ENCODE measurements around the gene ANGPT4. TPM values are rescaled to one million over a fixed set of nuclear protein-coding genes. Genes with fewer than 3 reads are reported as not detected.
"Not testable (repeated sequence)": the region's sequence is repeated elsewhere in the genome, so short reads cannot be mapped to it uniquely, and the experiment has no call there.

The ANGPT4 gene
- total RNA-seq, 2 donors from 2014 or later: not detected

DNA sequence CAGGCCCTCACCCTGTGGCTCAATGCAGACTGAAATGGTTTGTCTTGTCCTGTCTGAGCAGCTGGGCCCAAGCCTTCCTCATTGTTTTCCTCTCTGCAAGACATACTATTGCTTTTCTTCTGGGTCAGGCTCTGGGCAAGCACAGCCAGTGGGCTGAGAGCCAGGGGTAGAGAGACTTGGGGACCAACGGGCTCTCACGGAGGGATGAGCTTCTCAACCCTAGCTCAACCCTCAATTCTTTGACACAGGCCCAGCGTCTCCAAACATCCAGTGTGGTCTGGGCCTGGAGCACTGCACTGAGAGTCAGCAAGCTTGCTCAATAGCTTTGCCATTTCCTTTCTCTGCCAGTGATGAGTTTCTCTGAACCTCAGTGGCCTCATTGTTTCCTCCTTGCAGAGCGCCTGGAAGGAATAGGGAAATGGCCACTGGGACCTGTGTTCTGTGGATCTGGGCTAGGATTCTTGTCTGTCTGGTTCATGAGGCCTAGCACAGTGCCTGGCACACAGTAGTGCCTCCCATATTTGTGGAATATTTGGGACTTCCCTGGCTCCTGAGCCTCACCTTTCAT is 9.3 kb downstream of the ANGPT4 start:
- ATAC-seq: no peak
- H3K9me3 Mint-ChIP-seq: no peaks in the 10 kb centered on the region
- peaks cover 6 to 14% of the 10 kb centered on the region in 2 donors for H3K4me1 Mint-ChIP-seq (ENCODE audit: low read depth in 2 of 2)
- H3K36me3 Mint-ChIP-seq: no peaks in the 10 kb centered on the region
- no peak overlapping the region for H3K4me3 Mint-ChIP-seq
- H3K27me3 Mint-ChIP-seq: peaks cover 2 to 6% of the 10 kb centered on the region in 2 donors
- peak overlapping the region in 1 of 2 donors; percentile 11 for H3K27ac Mint-ChIP-seq
- DNase-seq (ENCODE audit: low spot score): no peak

DNA sequence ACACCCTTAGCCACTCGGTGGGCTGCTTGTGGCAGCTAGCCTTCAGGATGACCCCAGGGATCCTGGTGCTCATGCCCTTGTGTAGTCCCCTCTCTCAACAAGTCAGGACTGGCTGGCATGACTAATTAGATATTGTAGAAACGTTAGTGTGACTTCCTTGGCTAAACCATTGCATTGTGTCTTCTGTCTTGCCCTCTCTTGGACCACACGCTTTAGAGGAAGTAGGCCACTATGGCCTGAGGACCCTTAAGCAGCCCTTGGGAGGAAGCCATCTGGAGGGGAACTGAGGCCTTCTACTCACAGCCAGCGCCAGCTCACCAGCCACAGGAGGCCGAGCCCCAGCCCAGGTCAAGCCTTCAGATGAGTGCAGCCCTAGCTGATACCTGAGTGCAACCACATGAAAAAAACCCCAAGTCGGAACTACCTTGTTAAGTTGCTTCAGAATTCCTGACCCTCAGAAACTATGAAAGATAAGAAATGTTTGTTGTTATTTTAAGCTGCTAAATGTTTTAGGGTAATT is 10.1 kb downstream of the ANGPT4 start:
- H3K36me3 Mint-ChIP-seq: no peaks in the 10 kb centered on the region
- H3K27me3 Mint-ChIP-seq: no peaks in the 10 kb centered on the region
- ATAC-seq (no peak), DNase-seq (ENCODE audit: low spot score) (no peak)
- peaks cover 0 to 10% of the 10 kb centered on the region in 2 donors for H3K4me1 Mint-ChIP-seq (ENCODE audit: low read depth in 2 of 2)
- H3K27ac Mint-ChIP-seq: no peak overlapping the region
- H3K4me3 Mint-ChIP-seq: no peak overlapping the region
- no peaks in the 10 kb centered on the region for H3K9me3 Mint-ChIP-seq

DNA sequence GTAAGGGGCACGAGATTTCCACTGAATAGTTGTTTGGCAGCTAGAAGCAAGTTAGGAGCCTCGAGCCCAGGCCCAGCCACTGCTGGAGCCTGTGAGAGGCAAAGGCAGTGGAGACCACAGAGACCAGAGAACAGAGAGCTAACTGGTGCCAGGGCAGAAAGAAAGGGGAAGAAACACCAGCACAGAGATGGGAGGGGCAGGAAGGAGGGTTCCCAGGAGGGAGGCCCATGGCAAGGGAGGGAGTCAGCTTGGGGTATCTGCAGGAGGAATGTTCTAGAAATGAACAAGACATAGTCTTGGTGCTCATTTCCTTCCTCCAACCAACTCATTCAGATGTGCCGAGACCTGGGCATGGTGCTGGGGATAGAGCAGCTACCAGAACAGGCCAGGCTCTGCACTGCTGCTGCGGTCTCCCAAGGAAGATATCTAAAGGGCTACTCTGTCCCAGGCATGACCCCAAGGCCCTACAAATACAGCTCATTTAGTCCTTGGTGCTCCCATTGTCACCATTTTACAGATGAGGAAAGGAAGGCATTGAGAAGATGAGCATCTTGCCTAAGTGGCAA is 10.7 kb downstream of the ANGPT4 start:
- peak in 1 of 2 donors; percentile 22 for ATAC-seq
- no peak for DNase-seq (ENCODE audit: low spot score)
- H3K27me3 Mint-ChIP-seq: no peaks in the 10 kb centered on the region
- H3K27ac Mint-ChIP-seq: no peak overlapping the region
- no peak overlapping the region for H3K4me3 Mint-ChIP-seq
- H3K9me3 Mint-ChIP-seq: no peaks in the 10 kb centered on the region
- H3K4me1 Mint-ChIP-seq (ENCODE audit: low read depth in 2 of 2): peaks cover 0 to 10% of the 10 kb centered on the region in 2 donors
- H3K36me3 Mint-ChIP-seq: no peaks in the 10 kb centered on the region

DNA sequence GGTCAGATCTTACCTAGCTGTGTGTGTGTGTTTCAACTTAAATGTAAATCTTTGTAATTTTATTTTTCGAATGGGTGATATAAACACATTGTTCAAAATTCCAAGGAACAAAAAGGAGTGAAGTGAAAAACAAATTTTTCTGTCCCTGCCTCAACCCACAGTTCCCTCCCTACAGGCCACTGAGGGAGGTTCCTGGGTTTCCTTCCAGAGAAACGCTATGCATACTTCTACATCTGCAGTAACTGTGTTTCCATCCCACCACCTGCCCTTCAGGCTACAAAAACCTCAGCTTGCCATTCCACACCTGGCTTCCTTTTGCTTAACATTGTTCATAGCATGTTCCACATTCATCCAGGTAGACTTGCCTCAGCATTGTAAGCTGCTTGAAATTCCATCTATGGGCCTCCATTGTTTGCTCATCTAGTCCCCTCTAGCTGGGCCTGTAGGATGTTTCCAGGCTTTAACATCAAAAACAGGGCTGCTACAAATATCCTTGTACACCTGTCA is 12.0 kb downstream of the ANGPT4 start:
- Mint-ChIP-seq H3K4me1 (ENCODE audit: low read depth in 2 of 2) (peaks cover 0 to 10% of the 10 kb centered on the region in 2 donors), H3K36me3 (no peaks in the 10 kb centered on the region), H3K27me3 (peaks cover 0 to 8% of the 10 kb centered on the region in 2 donors), H3K4me3 (no peak overlapping the region), H3K9me3 (no peaks in the 10 kb centered on the region), H3K27ac (no peak overlapping the region)
- DNase-seq (ENCODE audit: low spot score) (no peak), ATAC-seq (no peak)

DNA sequence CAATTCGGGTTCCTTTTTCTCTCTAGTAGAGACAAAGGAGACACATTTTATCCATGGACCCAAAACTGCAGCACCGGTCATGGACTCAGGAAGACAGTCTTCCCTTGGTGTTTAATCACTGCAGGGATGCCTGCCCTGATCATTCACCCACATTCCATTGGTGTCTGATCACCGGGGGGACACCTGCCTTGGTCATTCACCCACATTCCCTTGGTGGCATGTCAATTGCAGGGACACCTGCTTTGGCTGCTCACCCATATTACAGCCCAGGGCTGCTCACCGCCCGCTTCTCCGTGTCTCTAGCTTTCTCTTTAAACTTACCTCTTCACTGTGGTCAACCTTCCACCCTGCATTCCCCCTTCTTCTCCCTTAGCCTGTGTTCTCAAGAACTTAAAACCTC is 18.7 kb downstream of the ANGPT4 start:
- H3K9me3 Mint-ChIP-seq; H3K27ac Mint-ChIP-seq; ATAC-seq; H3K36me3 Mint-ChIP-seq; H3K4me1 Mint-ChIP-seq (ENCODE audit: low read depth in 2 of 2); DNase-seq (ENCODE audit: low spot score); H3K4me3 Mint-ChIP-seq: not testable (repeated sequence)
- H3K27me3 Mint-ChIP-seq: peaks cover 13 to 31% of the 10 kb centered on the region in 2 donors

DNA sequence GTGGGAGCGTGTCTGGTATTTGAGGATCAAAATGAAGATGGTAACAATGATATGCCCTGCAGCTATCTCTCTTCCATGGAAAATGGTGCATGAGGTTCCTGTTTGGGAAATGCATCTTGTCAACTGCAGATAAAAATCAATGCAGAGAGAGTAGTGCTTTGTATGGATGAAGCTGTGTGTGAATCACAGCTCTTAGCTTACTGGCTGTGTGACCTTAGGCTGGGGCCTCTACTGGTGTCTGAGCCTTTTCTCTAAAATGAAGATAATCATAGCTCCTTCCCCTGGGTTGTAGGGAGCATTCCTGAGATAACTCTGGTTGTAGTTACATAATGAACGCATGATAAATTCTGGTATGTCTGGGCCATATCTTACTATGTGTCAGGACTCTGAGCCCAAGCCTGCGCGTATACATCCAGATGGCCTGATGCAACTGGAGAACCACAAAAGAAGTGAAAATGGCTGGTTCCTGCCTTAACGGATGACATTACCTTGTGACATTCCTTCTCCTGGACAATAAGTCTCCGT is 19.6 kb downstream of the ANGPT4 start:
- peaks cover 3 to 6% of the 10 kb centered on the region in 2 donors for H3K4me1 Mint-ChIP-seq (ENCODE audit: low read depth in 2 of 2)
- H3K9me3 Mint-ChIP-seq: no peaks in the 10 kb centered on the region
- no peak overlapping the region for H3K27ac Mint-ChIP-seq
- H3K36me3 Mint-ChIP-seq: no peaks in the 10 kb centered on the region
- no peak overlapping the region for H3K4me3 Mint-ChIP-seq
- DNase-seq (ENCODE audit: low spot score): peak; percentile 2
- H3K27me3 Mint-ChIP-seq: peaks cover 16 to 39% of the 10 kb centered on the region in 2 donors
- ATAC-seq: no peak

DNA sequence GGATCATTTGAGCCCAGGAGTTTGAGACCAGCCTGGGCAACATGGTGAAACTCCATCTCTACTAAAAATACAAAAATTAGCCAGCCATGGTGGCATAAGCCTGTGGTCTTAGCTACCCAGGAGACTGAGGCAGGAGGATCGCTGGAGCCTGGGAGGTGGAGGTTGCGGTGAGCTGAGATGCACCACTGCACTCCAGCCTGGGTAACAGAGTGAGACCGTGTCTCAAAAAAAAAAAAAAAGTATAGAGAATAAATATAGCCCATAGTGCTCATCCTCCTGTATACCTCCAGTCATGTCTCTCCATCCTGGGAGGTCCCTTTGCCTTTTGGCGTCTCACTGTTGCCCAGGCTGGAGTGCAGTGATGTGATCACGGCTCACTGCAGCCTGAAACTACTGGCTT is 23.8 kb downstream of the ANGPT4 start:
- H3K9me3 Mint-ChIP-seq; H3K27ac Mint-ChIP-seq; DNase-seq (ENCODE audit: low spot score); H3K4me1 Mint-ChIP-seq (ENCODE audit: low read depth in 2 of 2); H3K36me3 Mint-ChIP-seq; ATAC-seq; H3K4me3 Mint-ChIP-seq: not testable (repeated sequence)
- peaks cover 7 to 28% of the 10 kb centered on the region in 2 donors for H3K27me3 Mint-ChIP-seq

DNA sequence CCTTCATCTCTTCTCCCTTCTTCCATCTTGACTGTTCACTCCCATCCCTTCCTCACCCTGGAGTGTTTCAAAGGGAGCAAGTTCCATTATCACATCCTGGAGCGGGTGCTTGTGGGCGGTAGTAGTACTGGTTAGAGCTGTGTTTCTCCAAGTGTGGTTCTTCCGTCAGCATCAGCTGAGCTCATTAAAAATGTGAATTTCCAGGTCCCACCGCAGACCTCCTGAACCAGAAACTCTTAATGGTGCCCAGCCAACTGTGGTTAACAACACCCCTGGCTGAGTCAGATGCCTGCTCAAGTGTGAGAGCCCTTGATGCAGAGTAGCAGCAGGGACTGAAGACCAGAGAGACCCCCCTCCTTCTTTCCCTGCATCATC is 24.4 kb downstream of the ANGPT4 start:
- Mint-ChIP-seq H3K4me3 (no peak overlapping the region), H3K4me1 (ENCODE audit: low read depth in 2 of 2) (peaks cover 7 to 9% of the 10 kb centered on the region in 2 donors), H3K27me3 (peaks cover 7 to 23% of the 10 kb centered on the region in 2 donors), H3K9me3 (no peaks in the 10 kb centered on the region), H3K36me3 (no peaks in the 10 kb centered on the region), H3K27ac (no peak overlapping the region)
- DNase-seq (ENCODE audit: low spot score): no peak
- peak in 1 of 2 donors; percentile 54 for ATAC-seq

DNA sequence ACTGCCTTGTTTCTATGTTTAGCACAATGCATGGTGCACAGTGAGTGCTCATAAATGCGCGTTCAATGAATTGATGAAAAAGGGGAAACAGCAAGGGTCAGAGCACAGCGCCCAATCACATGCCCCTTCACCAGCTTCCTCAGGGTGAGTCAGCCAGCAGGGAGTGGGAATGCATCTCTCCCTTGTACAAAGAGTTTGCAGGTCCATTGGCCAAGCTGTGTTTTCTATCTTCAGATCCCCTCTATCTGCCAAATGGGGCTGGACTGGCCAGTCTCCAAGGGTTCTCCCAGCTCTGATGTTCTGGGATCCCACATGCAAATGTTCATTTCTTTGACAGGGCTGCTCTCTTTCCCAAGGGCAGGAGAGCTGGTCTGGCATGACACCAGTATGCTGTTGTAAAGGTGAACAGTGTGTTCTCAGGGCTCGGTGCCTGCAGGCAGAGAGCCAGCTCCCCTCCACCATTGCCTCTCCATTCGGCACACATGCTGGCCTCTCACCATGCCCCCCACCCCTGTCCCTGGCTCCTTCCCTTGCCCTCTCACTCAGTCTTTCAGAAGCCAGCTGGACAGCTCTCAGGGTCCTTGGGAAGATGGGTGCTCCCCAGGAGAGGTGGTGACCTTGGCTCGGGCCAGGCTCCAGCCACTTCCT is 25.0 kb downstream of the ANGPT4 start:
- Mint-ChIP-seq H3K36me3 (no peaks in the 10 kb centered on the region), H3K27me3 (peaks cover 7 to 23% of the 10 kb centered on the region in 2 donors), H3K4me1 (ENCODE audit: low read depth in 2 of 2) (peaks cover 7 to 9% of the 10 kb centered on the region in 2 donors), H3K27ac (no peak overlapping the region), H3K4me3 (no peak overlapping the region), H3K9me3 (no peaks in the 10 kb centered on the region)
- DNase-seq (ENCODE audit: low spot score) (no peak), ATAC-seq (no peak)

DNA sequence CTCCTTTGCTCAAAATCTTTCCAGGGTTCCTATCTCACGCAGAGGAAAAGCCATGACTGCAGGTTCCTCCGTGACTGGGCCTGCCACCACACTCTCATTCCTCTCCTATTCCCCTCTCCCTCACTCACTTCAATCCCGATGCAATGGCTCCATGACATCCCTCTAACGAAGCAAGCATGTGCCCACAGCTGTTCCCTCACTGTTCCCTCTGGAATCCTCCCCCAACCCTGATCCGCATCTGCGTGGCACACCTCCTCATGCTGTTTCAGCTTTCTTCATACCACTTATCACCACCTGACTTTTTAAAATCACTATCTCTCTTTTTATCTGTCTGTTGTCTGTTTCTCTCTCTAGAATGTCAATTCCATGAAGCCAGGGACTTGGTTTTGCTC is 25.5 kb downstream of the ANGPT4 start:
- Mint-ChIP-seq H3K27ac (no peak overlapping the region), H3K36me3 (no peaks in the 10 kb centered on the region), H3K27me3 (peaks cover 10 to 28% of the 10 kb centered on the region in 2 donors), H3K4me1 (ENCODE audit: low read depth in 2 of 2) (peaks cover 7 to 9% of the 10 kb centered on the region in 2 donors), H3K4me3 (no peak overlapping the region), H3K9me3 (no peaks in the 10 kb centered on the region)
- no peak for ATAC-seq
- no peak for DNase-seq (ENCODE audit: low spot score)

DNA sequence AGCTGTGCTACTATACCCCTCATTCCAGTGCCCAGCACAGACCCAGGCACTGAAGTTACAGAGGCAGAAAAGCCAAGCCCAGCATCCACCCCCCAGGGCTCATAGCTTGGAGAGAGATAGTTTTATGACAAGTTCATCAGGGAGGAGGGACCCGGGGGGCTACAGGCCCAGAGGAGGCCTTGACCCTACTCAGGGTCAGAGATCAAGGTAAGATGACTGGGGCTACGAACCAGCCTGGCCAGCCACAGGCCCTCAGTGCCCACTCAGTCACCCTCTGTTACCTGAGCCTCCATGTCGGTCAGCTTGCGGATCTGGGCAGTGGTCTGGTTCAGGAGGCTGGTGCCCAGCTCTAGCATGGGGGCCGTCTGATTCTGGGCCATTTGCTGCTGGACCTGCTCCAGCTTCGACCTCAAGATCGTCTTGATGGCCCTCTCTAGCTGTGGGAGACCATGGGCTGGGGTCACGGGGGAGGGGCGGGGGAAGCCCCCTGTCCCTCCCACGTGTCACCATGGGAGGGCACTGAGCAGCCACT is 26.1 kb downstream of the ANGPT4 start:
- DNase-seq (ENCODE audit: low spot score): no peak
- H3K4me1 Mint-ChIP-seq (ENCODE audit: low read depth in 2 of 2): peaks cover 7 to 9% of the 10 kb centered on the region in 2 donors
- H3K9me3 Mint-ChIP-seq: no peaks in the 10 kb centered on the region

DNA sequence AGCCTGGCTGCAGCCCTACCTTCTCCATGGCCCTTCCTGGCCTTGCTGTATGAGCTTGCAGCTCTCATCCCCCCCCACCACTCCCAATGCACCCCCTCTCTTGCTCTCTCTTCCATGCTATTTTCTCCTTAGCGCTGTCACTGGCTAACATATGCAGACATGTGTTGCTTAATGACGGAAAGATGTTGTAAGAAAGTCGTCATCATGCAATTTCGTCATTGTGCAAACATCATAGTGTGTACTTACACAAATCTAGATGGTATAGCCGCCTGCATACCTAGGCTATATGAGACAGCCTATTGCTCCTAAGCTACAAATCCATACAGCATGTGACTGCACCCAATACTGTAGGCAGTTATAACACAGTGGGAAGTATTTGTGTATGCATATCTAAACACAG is 27.0 kb downstream of the ANGPT4 start:
- Mint-ChIP-seq H3K27ac (no peak overlapping the region), H3K27me3 (peaks cover 15 to 33% of the 10 kb centered on the region in 2 donors), H3K4me1 (ENCODE audit: low read depth in 2 of 2) (peaks cover 7 to 9% of the 10 kb centered on the region in 2 donors), H3K9me3 (no peaks in the 10 kb centered on the region), H3K36me3 (no peaks in the 10 kb centered on the region), H3K4me3 (no peak overlapping the region)
- no peak for ATAC-seq
- DNase-seq (ENCODE audit: low spot score): no peak

More for the DNA sequence above, 26.1 kb downstream of the ANGPT4 start:
- Mint-ChIP-seq H3K36me3 (no peaks in the 10 kb centered on the region), H3K4me3 (no peak overlapping the region), H3K27me3 (peaks cover 15 to 33% of the 10 kb centered on the region in 2 donors), H3K27ac (no peak overlapping the region)
- ATAC-seq: no peak

DNA sequence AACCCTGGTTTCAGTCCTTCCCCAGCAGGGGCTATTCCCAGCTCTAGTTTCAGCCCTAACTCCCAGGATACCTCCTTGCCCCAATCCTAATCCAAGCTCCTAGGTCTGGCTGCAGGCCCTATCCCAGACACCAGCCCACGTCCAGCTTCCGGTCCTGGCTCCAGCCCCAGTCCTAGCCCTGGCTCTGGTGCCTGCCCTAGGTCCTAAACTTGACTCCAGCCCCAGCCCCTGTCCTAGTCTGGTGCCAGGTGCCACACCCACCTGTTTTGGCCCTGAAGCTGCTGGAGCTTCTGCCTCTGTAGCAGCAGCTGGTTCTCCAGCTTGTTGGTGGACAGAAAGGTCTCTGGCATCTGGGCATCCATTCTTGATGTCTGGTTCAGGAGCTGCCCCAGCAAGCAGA is 28.1 kb downstream of the ANGPT4 start:
- Mint-ChIP-seq H3K9me3 (no peaks in the 10 kb centered on the region), H3K27me3 (peaks cover 15 to 32% of the 10 kb centered on the region in 2 donors), H3K4me1 (ENCODE audit: low read depth in 2 of 2) (peaks cover 9% of the 10 kb centered on the region in 2 donors), H3K27ac (no peak overlapping the region), H3K4me3 (no peak overlapping the region), H3K36me3 (no peaks in the 10 kb centered on the region)
- no peak for DNase-seq (ENCODE audit: low spot score)
- peak in 1 of 2 donors; percentile 37 for ATAC-seq

DNA sequence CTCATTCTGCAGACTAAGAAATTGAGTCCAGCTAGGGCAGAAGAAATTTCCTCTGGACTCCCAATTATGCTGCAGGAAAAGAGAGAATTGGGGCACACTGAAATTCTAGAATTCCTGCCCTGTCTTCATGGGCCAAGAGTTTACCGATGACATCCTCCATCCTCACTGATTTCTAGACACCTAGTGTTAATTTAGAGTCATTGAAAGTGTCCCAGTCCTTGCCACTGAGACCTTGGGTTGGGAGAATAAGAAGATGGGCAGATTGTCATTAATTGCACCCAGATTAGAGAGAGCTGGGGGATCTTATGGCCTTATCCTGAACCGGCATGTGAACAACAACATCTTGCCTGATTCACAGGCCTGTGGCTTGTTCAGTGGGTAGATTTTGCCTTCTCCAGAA is 29.0 kb downstream of the ANGPT4 start:
- H3K27ac Mint-ChIP-seq: no peak overlapping the region
- no peak overlapping the region for H3K4me3 Mint-ChIP-seq
- no peaks in the 10 kb centered on the region for H3K9me3 Mint-ChIP-seq
- peaks cover 10 to 23% of the 10 kb centered on the region in 2 donors for H3K27me3 Mint-ChIP-seq
- H3K4me1 Mint-ChIP-seq (ENCODE audit: low read depth in 2 of 2): peaks cover 9 to 11% of the 10 kb centered on the region in 2 donors
- DNase-seq (ENCODE audit: low spot score) (no peak), ATAC-seq (no peak)
- no peaks in the 10 kb centered on the region for H3K36me3 Mint-ChIP-seq
